Stomach (tissue), 4 donors: ENCODE data around the gene TC2N.

Source experiments
- EP300 ChIP-seq: sonication (generic); formaldehyde crosslinking; IDR thresholded peaks from one replicate; pipeline ENCODE4 v1.6.1; 2017; ENCODE audit warnings: antibody characterized with exemption
- POLR2A ChIP-seq, 4 donors: fragments of 450-650 bp; IDR thresholded peaks; one replicate each; pipeline ENCODE4 v1.6.1; 2016; ENCODE audit warnings: antibody characterized with exemption in 4 of 4, control low read depth in 2 of 4, mild to moderate bottlenecking in 1 of 4, moderate library complexity in 1 of 4
- POLR2AphosphoS5 ChIP-seq, 3 donors: sonication (generic); formaldehyde crosslinking; IDR thresholded peaks; one replicate each; pipeline ENCODE4 v1.6.1; 2016; ENCODE audit warnings: antibody characterized with exemption in 3 of 3
- TF ChIP-seq, protein P1 (sequence below), 7 experiments: fragments of 450-650 bp in 4 of 7; fragments of 200-600 bp in 3 of 7; sonication (generic) in 3 of 7; IDR thresholded peaks; one replicate each; pipeline ENCODE4 v1.5.1; 2016 to 2019; ENCODE audit warnings: antibody characterized with exemption in 7 of 7, control low read depth in 2 of 7, mild to moderate bottlenecking in 1 of 7

DNA sequence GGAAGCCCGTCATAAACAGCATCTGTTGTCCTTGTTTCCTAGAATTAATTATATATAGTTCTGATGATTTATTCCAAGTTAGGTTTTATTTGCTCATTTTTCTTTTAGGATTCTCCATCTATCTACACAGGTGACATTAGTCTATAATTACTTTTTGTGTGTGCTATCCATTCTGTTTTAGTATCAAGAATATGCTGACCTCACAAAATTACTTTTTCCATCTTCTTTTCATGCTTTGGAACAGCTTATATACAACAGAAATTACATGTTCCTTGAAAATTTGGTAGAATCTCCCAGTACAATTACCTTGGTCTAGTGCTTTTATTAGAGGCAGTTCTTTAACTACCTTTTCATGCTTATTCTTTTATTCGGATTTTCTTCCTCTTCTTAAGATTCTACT is 81.1 kb downstream of the TC2N start:
- TF ChIP-seq, protein P1, sequence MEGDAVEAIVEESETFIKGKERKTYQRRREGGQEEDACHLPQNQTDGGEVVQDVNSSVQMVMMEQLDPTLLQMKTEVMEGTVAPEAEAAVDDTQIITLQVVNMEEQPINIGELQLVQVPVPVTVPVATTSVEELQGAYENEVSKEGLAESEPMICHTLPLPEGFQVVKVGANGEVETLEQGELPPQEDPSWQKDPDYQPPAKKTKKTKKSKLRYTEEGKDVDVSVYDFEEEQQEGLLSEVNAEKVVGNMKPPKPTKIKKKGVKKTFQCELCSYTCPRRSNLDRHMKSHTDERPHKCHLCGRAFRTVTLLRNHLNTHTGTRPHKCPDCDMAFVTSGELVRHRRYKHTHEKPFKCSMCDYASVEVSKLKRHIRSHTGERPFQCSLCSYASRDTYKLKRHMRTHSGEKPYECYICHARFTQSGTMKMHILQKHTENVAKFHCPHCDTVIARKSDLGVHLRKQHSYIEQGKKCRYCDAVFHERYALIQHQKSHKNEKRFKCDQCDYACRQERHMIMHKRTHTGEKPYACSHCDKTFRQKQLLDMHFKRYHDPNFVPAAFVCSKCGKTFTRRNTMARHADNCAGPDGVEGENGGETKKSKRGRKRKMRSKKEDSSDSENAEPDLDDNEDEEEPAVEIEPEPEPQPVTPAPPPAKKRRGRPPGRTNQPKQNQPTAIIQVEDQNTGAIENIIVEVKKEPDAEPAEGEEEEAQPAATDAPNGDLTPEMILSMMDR (IDR thresholded peaks at IDR 0.05) = no peak
- TF ChIP-seq POLR2AphosphoS5 (IDR thresholded peaks at IDR 0.05) = no peak
- TF ChIP-seq POLR2A (IDR thresholded peaks at IDR 0.05) = no peak
- TF ChIP-seq EP300 = no peak
